Suppressor macrophage (primary cell): ENCODE measurements around the gene VPREB1.
"Not testable (repeated sequence)": the region's sequence is repeated elsewhere in the genome, so short reads cannot be mapped to it uniquely, and the experiment has no call there.

Source experiments
- DNase-seq, 4 experiments: peaks; one replicate each; pipeline ENCODE4 v3.0.0-alpha.2; 2020 to 2022
- total RNA-seq, 17 experiments: gene quantifications; one replicate each; lab custom pipeline; 2026; ENCODE audit warnings: mixed read lengths in 6 of 17, inconsistent platforms in 3 of 17; lab: John Stamatoyannopoulos, UW

VPREB1 gene
- 0 to 0.33 (median 0) reads per million in 17 experiments for total RNA-seq

- DNase-seq, result no peak
Observed at GRCh38 chr22:22244316-22245250, at the start of gene VPREB1. Gene VPREB1, plus strand, starts transcription at chr22:22244786. Its CDS starts 28 bp downstream, at chr22:22244814.

GRCh38 chr22:22194931-22195264 lies 49.7 kb upstream of the VPREB1 start:
- no peak for DNase-seq

- DNase-seq, result peak; percentile 56 to 74 (median 64)
Observed at GRCh38 chr22:22195265-22196017, 49.1 kb upstream of the VPREB1 start.

- no peak for DNase-seq
Observed at GRCh38 chr22:22196018-22196533, 48.5 kb upstream of the VPREB1 start.

GRCh38 chr22:22196833-22197477 lies 47.6 kb upstream of the VPREB1 start:
- peak in 1 of 4 experiments; percentile 14 for DNase-seq

- no peak for DNase-seq
Observed at GRCh38 chr22:22197993-22198402, 46.6 kb upstream of the VPREB1 start.

- DNase-seq, result no peak
Observed at GRCh38 chr22:22198751-22199150, 45.8 kb upstream of the VPREB1 start.

- DNase-seq, result no peak
Observed at GRCh38 chr22:22199634-22200033, 45.0 kb upstream of the VPREB1 start.

GRCh38 chr22:22200569-22201184 lies 43.9 kb upstream of the VPREB1 start:
- no peak for DNase-seq

GRCh38 chr22:22201185-22201929 lies 43.2 kb upstream of the VPREB1 start:
- peak; percentile 18 to 63 (median 61) for DNase-seq

- no peak for DNase-seq
Observed at GRCh38 chr22:22201930-22202343, 42.6 kb upstream of the VPREB1 start.

GRCh38 chr22:22203048-22203971 lies 41.3 kb upstream of the VPREB1 start:
- DNase-seq, result no peak

- peak; percentile 75 to 91 (median 90) for DNase-seq
Observed at GRCh38 chr22:22207845-22208564, 36.6 kb upstream of the VPREB1 start.

GRCh38 chr22:22208652-22209051 lies 35.9 kb upstream of the VPREB1 start:
- no peak for DNase-seq

GRCh38 chr22:22209080-22209640 lies 35.4 kb upstream of the VPREB1 start:
- not testable (repeated sequence) for DNase-seq

GRCh38 chr22:22210375-22210774 lies 34.2 kb upstream of the VPREB1 start:
- DNase-seq, result peak in 3 of 4 experiments; percentile 6 to 44 (median 17)

- no peak for DNase-seq
Observed at GRCh38 chr22:22210889-22211833, 33.4 kb upstream of the VPREB1 start.

- DNase-seq, result no peak
Observed at GRCh38 chr22:22213231-22213630, 31.4 kb upstream of the VPREB1 start.
